ENCODE results near the gene BABAM2.

The BABAM2 gene

DNA sequence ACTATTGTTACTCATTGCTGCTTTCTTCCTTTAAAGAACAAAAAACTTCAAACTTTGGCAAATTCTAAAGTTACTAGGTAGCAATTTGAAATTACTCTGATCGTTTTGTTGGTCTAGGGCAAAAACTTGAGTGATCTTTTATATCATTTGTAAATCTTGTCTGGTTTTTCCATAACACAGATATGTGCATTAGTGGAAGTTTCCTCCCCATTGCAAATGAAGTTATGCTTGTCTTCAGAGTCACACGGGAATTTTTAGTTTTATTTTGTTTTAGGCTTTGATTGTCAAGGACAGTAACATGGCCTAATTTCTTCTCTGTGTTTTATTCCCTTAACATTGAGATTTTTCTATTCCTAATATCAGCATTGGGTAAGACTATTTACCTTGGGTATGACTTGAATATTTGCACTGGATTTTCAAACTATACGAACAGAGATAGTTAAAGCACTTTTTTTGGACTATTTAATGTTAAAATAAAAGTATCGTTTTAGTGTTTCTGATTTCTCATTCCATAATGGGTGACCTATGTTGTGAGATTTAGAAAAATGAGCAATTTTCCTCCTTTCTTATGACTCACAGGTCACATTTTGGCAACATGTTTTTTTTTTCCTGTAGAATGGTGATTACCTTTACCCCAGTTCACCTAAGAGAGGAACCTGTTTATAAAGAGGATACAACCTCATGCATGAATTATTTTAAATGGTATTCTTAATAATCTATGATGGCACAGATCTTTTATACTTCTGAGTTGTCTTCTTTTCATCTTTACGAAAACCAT is 65.0 kb downstream of the BABAM2 start:
- in situ Hi-C loops (cut with HindIII; ENCODE audit: low sequenced_read_pairs) = no loop called here
- no peak overlapping the region for H3K4me3 ChIP-seq (ENCODE audit: low read depth, low read length)
- TF ChIP-seq CTCF (IDR thresholded peaks at IDR 0.05; ENCODE audit: low read depth, low read length, missing control alignments) = no peak

DNA sequence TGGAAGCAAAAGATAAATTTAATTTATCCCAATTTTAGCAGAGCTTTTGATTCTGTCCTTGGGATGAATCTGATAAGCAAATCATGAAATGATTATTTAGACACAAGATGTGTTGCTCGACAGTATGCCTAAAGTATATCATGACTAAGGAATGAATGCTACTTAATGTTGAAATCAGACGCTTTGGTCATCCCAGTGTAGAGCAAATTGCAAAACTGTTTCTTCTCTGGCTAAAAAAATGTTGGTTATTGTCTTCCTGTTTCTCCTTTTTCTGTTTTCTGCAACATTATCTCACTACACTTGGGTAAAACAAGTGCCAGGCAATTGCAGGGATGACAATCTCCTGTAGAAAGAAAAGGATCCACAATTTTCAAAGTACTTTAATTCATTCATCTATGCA is 66.4 kb downstream of the BABAM2 start:
- in situ Hi-C loops (cut with HindIII; ENCODE audit: low sequenced_read_pairs) = no loop called here
- no peak for DNase-seq (ENCODE audit: low read depth)
- no peak overlapping the region for H3K4me3 ChIP-seq (ENCODE audit: low read depth, low read length)
- no peak for TF ChIP-seq CTCF (IDR thresholded peaks at IDR 0.05; ENCODE audit: low read depth, low read length, missing control alignments)

More for the DNA sequence above, 65.0 kb downstream of the BABAM2 start:
- DNase-seq (ENCODE audit: low read depth) = no peak

DNA sequence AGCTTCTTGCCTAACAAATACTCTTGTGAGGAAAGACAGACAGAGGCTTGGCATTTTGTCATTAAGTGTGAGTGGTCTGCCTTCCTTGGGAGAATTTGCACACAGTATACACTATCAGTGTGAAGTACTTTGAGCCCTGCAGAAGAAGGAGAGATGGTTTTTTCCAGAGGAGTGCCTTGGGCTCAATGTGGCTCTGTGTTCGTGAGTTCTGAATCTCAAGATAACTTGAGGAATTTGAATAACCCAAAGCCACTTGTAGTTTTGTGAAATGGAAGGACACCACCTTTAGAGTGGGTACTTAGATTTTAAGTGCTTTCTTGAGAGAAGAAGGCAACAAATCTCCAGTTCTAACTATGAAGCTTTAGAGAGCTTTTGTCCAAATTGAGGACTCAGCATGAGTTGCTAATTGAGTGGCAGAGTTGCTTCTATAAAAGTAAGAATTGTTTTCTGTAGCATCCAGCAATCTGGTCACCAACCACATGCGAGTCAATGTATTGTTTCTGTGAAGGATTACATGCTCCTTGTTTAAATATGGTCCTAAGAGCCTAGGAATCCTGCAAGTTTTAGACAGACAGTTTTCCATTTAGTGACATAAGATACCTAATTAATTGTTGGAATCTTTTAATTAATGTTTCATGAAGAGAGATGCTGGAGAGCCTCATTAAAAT is 68.3 kb downstream of the BABAM2 start:
- in situ Hi-C loops (cut with HindIII; ENCODE audit: low sequenced_read_pairs) = no loop called here
- TF ChIP-seq CTCF (IDR thresholded peaks at IDR 0.05; ENCODE audit: low read depth, low read length, missing control alignments) = no peak
- no peak for DNase-seq (ENCODE audit: low read depth)
- H3K4me3 ChIP-seq (ENCODE audit: low read depth, low read length) = no peak overlapping the region

DNA sequence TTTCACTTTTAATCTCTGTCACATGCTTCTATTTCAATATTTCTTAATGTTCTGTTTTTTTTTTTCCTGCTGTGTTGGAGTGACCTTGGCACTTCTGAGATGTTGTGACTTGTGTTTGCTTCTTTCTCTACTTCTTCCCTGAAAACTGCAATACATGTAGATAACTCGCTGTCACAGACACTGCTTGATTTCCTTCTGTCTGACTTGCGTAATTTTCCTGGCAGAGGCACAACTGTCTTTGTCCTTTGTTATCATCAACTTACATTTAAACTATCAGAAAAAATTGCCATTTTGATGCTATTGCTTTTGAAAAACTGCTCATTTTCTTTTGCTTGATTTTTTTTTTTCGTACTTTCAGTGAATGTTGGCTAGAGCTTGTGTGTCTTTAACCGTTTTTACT is 69.0 kb downstream of the BABAM2 start:
- in situ Hi-C loops (cut with HindIII; ENCODE audit: low sequenced_read_pairs) = no loop called here
- no peak for TF ChIP-seq CTCF (IDR thresholded peaks at IDR 0.05; ENCODE audit: low read depth, low read length, missing control alignments)
- no peak for DNase-seq (ENCODE audit: low read depth)

DNA sequence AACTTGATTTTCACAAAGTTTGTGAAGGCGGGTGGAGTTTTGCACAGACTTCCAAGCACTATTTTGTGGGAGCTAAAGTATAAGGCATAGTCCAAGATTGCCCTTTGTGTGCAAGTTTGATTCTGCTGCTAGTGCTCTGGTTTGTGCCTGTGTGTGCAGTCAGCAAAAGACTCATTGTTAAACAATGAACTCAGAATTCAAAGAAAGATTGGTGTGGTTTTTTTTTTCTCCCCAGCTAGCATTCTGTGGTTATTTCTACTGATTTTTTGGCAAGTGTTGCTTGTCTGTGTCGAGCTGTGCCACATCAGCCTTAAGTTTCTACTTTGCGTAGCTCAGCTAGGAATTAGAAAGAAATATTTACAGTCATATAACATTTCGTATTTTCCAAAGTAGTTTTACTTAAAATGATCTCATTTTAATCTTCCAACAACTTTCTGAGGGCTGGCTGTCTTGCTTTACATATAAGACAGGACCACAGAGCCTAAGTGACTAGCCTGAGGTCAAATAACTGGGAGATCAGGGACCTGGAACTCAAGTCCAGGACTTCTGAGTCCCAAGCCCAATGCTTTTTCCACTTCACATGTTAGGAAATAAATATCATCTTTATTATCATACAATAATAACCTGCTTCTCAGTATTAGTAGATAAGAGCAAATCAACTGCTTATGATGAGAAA is 69.8 kb downstream of the BABAM2 start:
- TF ChIP-seq CTCF (IDR thresholded peaks at IDR 0.05; ENCODE audit: low read depth, low read length, missing control alignments) = no peak
- H3K4me3 ChIP-seq (ENCODE audit: low read depth, low read length) = no peak overlapping the region
- in situ Hi-C loops (cut with HindIII; ENCODE audit: low sequenced_read_pairs) = no loop called here
- peak; percentile 91 for DNase-seq (ENCODE audit: low read depth)

More for the DNA sequence above, 69.0 kb downstream of the BABAM2 start:
- H3K4me3 ChIP-seq (ENCODE audit: low read depth, low read length) = no peak overlapping the region

DNA sequence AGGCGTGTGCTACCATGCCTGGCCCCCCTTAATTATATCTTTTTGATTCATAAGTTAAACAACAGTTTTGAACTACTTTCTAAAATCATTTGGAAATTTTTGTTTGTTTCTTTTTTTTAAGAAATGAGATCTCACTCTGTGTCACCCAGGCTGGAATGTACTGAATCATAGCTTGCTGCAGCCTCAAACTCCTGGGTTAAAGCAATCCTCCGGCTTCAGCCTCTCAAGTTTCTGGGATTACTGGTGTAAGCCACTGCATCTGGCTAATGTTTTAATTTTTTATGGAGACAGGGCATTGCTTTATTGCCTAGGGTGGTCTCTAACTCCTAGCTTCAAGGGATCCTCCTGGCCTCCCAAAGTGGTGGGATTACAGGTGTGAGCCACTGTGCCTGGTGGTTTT is 71.5 kb downstream of the BABAM2 start:
- DNase-seq (ENCODE audit: low read depth) = no peak
- H3K4me3 ChIP-seq (ENCODE audit: low read depth, low read length) = no peak overlapping the region
- no peak for TF ChIP-seq CTCF (IDR thresholded peaks at IDR 0.05; ENCODE audit: low read depth, low read length, missing control alignments)
- in situ Hi-C loops (cut with HindIII; ENCODE audit: low sequenced_read_pairs) = no loop called here

Data from astrocyte of the cerebellum (primary cell).